Activated CD8-positive, alpha-beta T cell treated with anti-CD3 and anti-CD28 coated beads, Interleukin-2, amount 10 ng/mL, durations not matched to agents 7 days and 5 days (primary cell): ENCODE measurements around the gene DAPK2. TPM values are rescaled to one million over a fixed set of nuclear protein-coding genes. Genes with fewer than 3 reads are reported as not detected.

Source experiments
- ATAC-seq: fragments of 150-1000 bp; cut with Tn5 transposase; one replicate; pipeline ENCODE4 v1.10.0; 2021; ENCODE audit warnings: moderate library complexity
- CTCF ChIA-PET: fragments of 350-600 bp; sonication (Branson Sonifier 250); formaldehyde crosslinking; loops from one replicate; lab custom pipeline; 2021; ENCODE audit warnings: antibody characterized with exemption; lab: Charles Lee
- POLR2A ChIA-PET: fragments of 350-600 bp; sonication (Branson Sonifier 250); formaldehyde crosslinking; loops from one replicate; lab custom pipeline; 2021; ENCODE audit warnings: antibody characterized with exemption; lab: Charles Lee
- DNase-seq: peaks from one replicate; pipeline ENCODE4 v3.0.0-alpha.2; 2020
- H3K27ac Mint-ChIP-seq: one replicate; pipeline ENCODE4 v1.8.0; 2021; ENCODE audit warnings: mild to moderate bottlenecking, mixed read lengths
- H3K27me3 Mint-ChIP-seq: one replicate; pipeline ENCODE4 v1.8.0; 2021; ENCODE audit warnings: low read depth, mixed read lengths
- H3K36me3 Mint-ChIP-seq: one replicate; pipeline ENCODE4 v1.8.0; 2021; ENCODE audit warnings: low read depth, mixed read lengths
- H3K4me1 Mint-ChIP-seq: one replicate; pipeline ENCODE4 v1.8.0; 2021; ENCODE audit warnings: low read depth, mixed read lengths
- H3K4me3 Mint-ChIP-seq: one replicate; pipeline ENCODE4 v1.8.0; 2021; ENCODE audit warnings: mild to moderate bottlenecking, mixed read lengths
- H3K9me3 Mint-ChIP-seq: one replicate; pipeline ENCODE4 v1.8.0; 2022; ENCODE audit warnings: mixed read lengths; ENCODE audit not compliant: insufficient read depth
- total RNA-seq, 2 experiments: library from RNA; stranded (reverse); gene quantifications; one replicate each; pipeline ENCODE4 v1.2.3, GENCODE V29; 2021

Gene DAPK2
- total RNA-seq, 2 experiments from 2014 or later = 1.3 to 1.5 TPM

GRCh38 chr15:64006642-64007041 is 39.6 kb downstream of the DAPK2 start:
- ChIA-PET POLR2A (interaction anchor here (0.6 kb wide), 1 partner anchor 198 kb away, joined by 4 read pairs; no protein-coding TSS in a partner anchor), CTCF (interaction anchor here (1.0 to 5.2 kb wide), 3 partner anchors 39 to 254 kb away, joined by 4 to 63 read pairs (median 4); partner anchors contain the start of gene DAPK2)
- no peak overlapping the region for H3K4me3 Mint-ChIP-seq
- no peaks in the 10 kb centered on the region for H3K9me3 Mint-ChIP-seq
- H3K27ac Mint-ChIP-seq = no peak overlapping the region
- no peak for DNase-seq
- H3K27me3 Mint-ChIP-seq = peaks cover 5% of the 10 kb centered on the region
- no peak for ATAC-seq
- H3K36me3 Mint-ChIP-seq = no peaks in the 10 kb centered on the region
- H3K4me1 Mint-ChIP-seq = peaks cover 38% of the 10 kb centered on the region

- ChIA-PET POLR2A (no interaction called here), CTCF (interaction anchor here (1.1 to 3.1 kb wide), 3 partner anchors 42 to 65 kb away, joined by 3 to 12 read pairs (median 4); partner anchors contain the start of gene DAPK2)
- no peak for ATAC-seq
- DNase-seq = no peak
- H3K9me3 Mint-ChIP-seq = no peaks in the 10 kb centered on the region
- no peaks in the 10 kb centered on the region for H3K36me3 Mint-ChIP-seq
- H3K27me3 Mint-ChIP-seq = peaks cover 13% of the 10 kb centered on the region
- H3K4me1 Mint-ChIP-seq = peaks cover 21% of the 10 kb centered on the region
- no peak overlapping the region for H3K4me3 Mint-ChIP-seq
- H3K27ac Mint-ChIP-seq = no peak overlapping the region
These were observed 41.7 kb downstream of the DAPK2 start for GRCh38 chr15:64004587-64004986.

- peaks cover 19% of the 10 kb centered on the region for H3K4me1 Mint-ChIP-seq
- DNase-seq (no peak), ATAC-seq (no peak)
- H3K9me3 Mint-ChIP-seq = no peaks in the 10 kb centered on the region
- no peaks in the 10 kb centered on the region for H3K36me3 Mint-ChIP-seq
- peaks cover 13% of the 10 kb centered on the region for H3K27me3 Mint-ChIP-seq
- no peak overlapping the region for H3K4me3 Mint-ChIP-seq
- CTCF ChIA-PET = interaction anchor here (1.1 to 3.1 kb wide), 3 partner anchors 42 to 65 kb away, joined by 3 to 12 read pairs (median 4); partner anchors contain the start of gene DAPK2
- POLR2A ChIA-PET = interaction anchor here (0.6 kb wide), 1 partner anchor 159 kb away, joined by 3 read pairs; no protein-coding TSS in a partner anchor
- no peak overlapping the region for H3K27ac Mint-ChIP-seq
These were observed 42.2 kb downstream of the DAPK2 start for GRCh38 chr15:64004056-64004455.

- POLR2A ChIA-PET = no interaction called here
- Mint-ChIP-seq H3K4me1 (peaks cover 22% of the 10 kb centered on the region), H3K27me3 (peaks cover 13% of the 10 kb centered on the region), H3K27ac (no peak overlapping the region), H3K9me3 (no peaks in the 10 kb centered on the region), H3K36me3 (no peaks in the 10 kb centered on the region), H3K4me3 (no peak overlapping the region)
- no peak for ATAC-seq
- CTCF ChIA-PET = interaction anchor here (1.3 to 3.1 kb wide), 2 partner anchors 43 to 58 kb away, joined by 4 to 12 read pairs; partner anchors contain the start of gene DAPK2
- no peak for DNase-seq
These were observed 43.1 kb downstream of the DAPK2 start for GRCh38 chr15:64003182-64003581.

GRCh38 chr15:64001148-64001547 is 45.1 kb downstream of the DAPK2 start:
- no peak overlapping the region for H3K4me3 Mint-ChIP-seq
- H3K27ac Mint-ChIP-seq = no peak overlapping the region
- ChIA-PET CTCF (interaction anchor here (1.0 to 2.0 kb wide), 2 partner anchors 9 to 10 kb away, joined by 3 to 7 read pairs; no protein-coding TSS in a partner anchor), POLR2A (interaction anchor here (1.5 kb wide), 1 partner anchor 9 kb away, joined by 3 read pairs; no protein-coding TSS in a partner anchor)
- H3K4me1 Mint-ChIP-seq = peaks cover 28% of the 10 kb centered on the region
- no peaks in the 10 kb centered on the region for H3K36me3 Mint-ChIP-seq
- DNase-seq (no peak), ATAC-seq (no peak)
- no peaks in the 10 kb centered on the region for H3K9me3 Mint-ChIP-seq
- peaks cover 13% of the 10 kb centered on the region for H3K27me3 Mint-ChIP-seq

- Mint-ChIP-seq H3K27me3 (peaks cover 11% of the 10 kb centered on the region), H3K27ac (no peak overlapping the region), H3K4me3 (no peak overlapping the region), H3K9me3 (no peaks in the 10 kb centered on the region), H3K4me1 (peaks cover 29% of the 10 kb centered on the region), H3K36me3 (no peaks in the 10 kb centered on the region)
- ChIA-PET POLR2A (interaction anchor here (1.5 kb wide), 1 partner anchor 10 kb away, joined by 3 read pairs; no protein-coding TSS in a partner anchor), CTCF (no interaction called here)
- DNase-seq (no peak), ATAC-seq (no peak)
These were observed 45.9 kb downstream of the DAPK2 start for GRCh38 chr15:64000183-64000951.

GRCh38 chr15:63999177-63999576 is 47.1 kb downstream of the DAPK2 start:
- Mint-ChIP-seq H3K9me3 (no peaks in the 10 kb centered on the region), H3K27ac (no peak overlapping the region), H3K36me3 (no peaks in the 10 kb centered on the region), H3K4me1 (peaks cover 28% of the 10 kb centered on the region), H3K4me3 (no peak overlapping the region), H3K27me3 (peaks cover 11% of the 10 kb centered on the region)
- ATAC-seq = no peak
- POLR2A ChIA-PET = no interaction called here
- DNase-seq = no peak
- CTCF ChIA-PET = no interaction called here

- H3K9me3 Mint-ChIP-seq = no peaks in the 10 kb centered on the region
- H3K27me3 Mint-ChIP-seq = peaks cover 11% of the 10 kb centered on the region
- DNase-seq = no peak
- H3K4me1 Mint-ChIP-seq = peaks cover 25% of the 10 kb centered on the region
- H3K36me3 Mint-ChIP-seq = no peaks in the 10 kb centered on the region
- H3K4me3 Mint-ChIP-seq = no peak overlapping the region
- no peak for ATAC-seq
- ChIA-PET CTCF (no interaction called here), POLR2A (no interaction called here)
- no peak overlapping the region for H3K27ac Mint-ChIP-seq
These were observed 47.8 kb downstream of the DAPK2 start for GRCh38 chr15:63998489-63998888.

GRCh38 chr15:63997715-63998442 is 48.4 kb downstream of the DAPK2 start:
- POLR2A ChIA-PET = no interaction called here
- peaks cover 11% of the 10 kb centered on the region for H3K27me3 Mint-ChIP-seq
- H3K27ac Mint-ChIP-seq = no peak overlapping the region
- CTCF ChIA-PET = no interaction called here
- H3K4me3 Mint-ChIP-seq = no peak overlapping the region
- ATAC-seq (no peak), DNase-seq (no peak)
- no peaks in the 10 kb centered on the region for H3K9me3 Mint-ChIP-seq
- peaks cover 19% of the 10 kb centered on the region for H3K4me1 Mint-ChIP-seq
- H3K36me3 Mint-ChIP-seq = no peaks in the 10 kb centered on the region

- ATAC-seq = no peak
- CTCF ChIA-PET = no interaction called here
- no peaks in the 10 kb centered on the region for H3K36me3 Mint-ChIP-seq
- POLR2A ChIA-PET = no interaction called here
- H3K4me3 Mint-ChIP-seq = no peak overlapping the region
- DNase-seq = no peak
- H3K9me3 Mint-ChIP-seq = no peaks in the 10 kb centered on the region
- peaks cover 10% of the 10 kb centered on the region for H3K27me3 Mint-ChIP-seq
- no peak overlapping the region for H3K27ac Mint-ChIP-seq
- peaks cover 19% of the 10 kb centered on the region for H3K4me1 Mint-ChIP-seq
These were observed 49.4 kb downstream of the DAPK2 start for GRCh38 chr15:63996794-63997357.

- ChIA-PET CTCF (no interaction called here), POLR2A (no interaction called here)
- no peaks in the 10 kb centered on the region for H3K36me3 Mint-ChIP-seq
- H3K27ac Mint-ChIP-seq = no peak overlapping the region
- no peak overlapping the region for H3K4me3 Mint-ChIP-seq
- no peak for ATAC-seq
- peaks cover 23% of the 10 kb centered on the region for H3K4me1 Mint-ChIP-seq
- peaks cover 6% of the 10 kb centered on the region for H3K27me3 Mint-ChIP-seq
- no peaks in the 10 kb centered on the region for H3K9me3 Mint-ChIP-seq
- DNase-seq = no peak
These were observed 50.5 kb downstream of the DAPK2 start for GRCh38 chr15:63995789-63996188.
